ENCODE data around the gene PFKL.

PFKL gene

GRCh38 chr21:44310628-44311507 lies 11.0 kb downstream of the PFKL start:
- in situ Hi-C loops (cut with MboI; ENCODE audit: low sequenced_read_pairs): no loop called here

- in situ Hi-C loops (cut with MboI; ENCODE audit: low sequenced_read_pairs): no loop called here
These were observed 12.2 kb downstream of the PFKL start for GRCh38 chr21:44312089-44312488.

GRCh38 chr21:44312716-44313115 lies 12.9 kb downstream of the PFKL start:
- in situ Hi-C loops (cut with MboI; ENCODE audit: low sequenced_read_pairs): no loop called here

GRCh38 chr21:44313451-44313850 lies 13.6 kb downstream of the PFKL start:
- in situ Hi-C loops (cut with MboI; ENCODE audit: low sequenced_read_pairs): no loop called here

GRCh38 chr21:44314128-44314527 lies 14.3 kb downstream of the PFKL start:
- in situ Hi-C loops (cut with MboI; ENCODE audit: low sequenced_read_pairs): no loop called here

- in situ Hi-C loops (cut with MboI; ENCODE audit: low sequenced_read_pairs): no loop called here
These were observed 14.7 kb downstream of the PFKL start for GRCh38 chr21:44314561-44314960.

GRCh38 chr21:44315691-44316203 lies 15.9 kb downstream of the PFKL start:
- in situ Hi-C loops (cut with MboI; ENCODE audit: low sequenced_read_pairs): no loop called here

GRCh38 chr21:44316277-44316900 lies 16.5 kb downstream of the PFKL start:
- in situ Hi-C loops (cut with MboI; ENCODE audit: low sequenced_read_pairs): no loop called here

GRCh38 chr21:44317241-44317782 lies 17.5 kb downstream of the PFKL start:
- in situ Hi-C loops (cut with MboI; ENCODE audit: low sequenced_read_pairs): no loop called here

GRCh38 chr21:44317871-44318270 lies 18.0 kb downstream of the PFKL start:
- in situ Hi-C loops (cut with MboI; ENCODE audit: low sequenced_read_pairs): no loop called here

- in situ Hi-C loops (cut with MboI; ENCODE audit: low sequenced_read_pairs): no loop called here
These were observed 18.8 kb downstream of the PFKL start for GRCh38 chr21:44318489-44319285.

GRCh38 chr21:44319407-44320065 lies 19.7 kb downstream of the PFKL start:
- in situ Hi-C loops (cut with MboI; ENCODE audit: low sequenced_read_pairs): no loop called here

GRCh38 chr21:44320847-44321246 lies 21.0 kb downstream of the PFKL start:
- in situ Hi-C loops (cut with MboI; ENCODE audit: low sequenced_read_pairs): no loop called here

GRCh38 chr21:44321846-44322450 lies 22.1 kb downstream of the PFKL start:
- in situ Hi-C loops (cut with MboI; ENCODE audit: low sequenced_read_pairs): no loop called here

- in situ Hi-C loops (cut with MboI; ENCODE audit: low sequenced_read_pairs): no loop called here
These were observed 22.9 kb downstream of the PFKL start for GRCh38 chr21:44322621-44323325.

- in situ Hi-C loops (cut with MboI; ENCODE audit: low sequenced_read_pairs): no loop called here
These were observed 23.7 kb downstream of the PFKL start for GRCh38 chr21:44323591-44323990.

GRCh38 chr21:44324106-44324853 lies 24.4 kb downstream of the PFKL start:
- in situ Hi-C loops (cut with MboI; ENCODE audit: low sequenced_read_pairs): no loop called here

GRCh38 chr21:44324854-44325107 lies 24.9 kb downstream of the PFKL start:
- in situ Hi-C loops (cut with MboI; ENCODE audit: low sequenced_read_pairs): no loop called here

Measured in HL-60/S4 (cell line).